SK-N-SH treated with all-trans-retinoic acid at 6 μM for 48 hours (cell line): ENCODE results near the gene HEATR5B.

Experiments used
- ISL1 ChIP-seq: fragments of 250-450 bp; sonication (Bioruptor Pico); IDR thresholded peaks from 2 replicates; pipeline ENCODE4 v2.1.2; 2022; ENCODE audit warnings: mild to moderate bottlenecking, moderate library complexity
- OSR1 ChIP-seq: fragments of 250-450 bp; sonication (Bioruptor Pico); IDR thresholded peaks from 2 replicates; pipeline ENCODE4 v1.8.0; 2022; ENCODE audit warnings: moderate library complexity, mild to moderate bottlenecking, inconsistent platforms
- POU6F1 ChIP-seq: fragments of 250-450 bp; sonication (Bioruptor Pico); IDR thresholded peaks from 2 replicates; pipeline ENCODE4 v1.8.0; 2021; ENCODE audit warnings: low read depth, mild to moderate bottlenecking, moderate library complexity, borderline replicate concordance
- PPARA ChIP-seq: fragments of 250-450 bp; sonication (Bioruptor Pico); IDR thresholded peaks from 2 replicates; pipeline ENCODE4 v1.5.0; 2020; ENCODE audit warnings: mild to moderate bottlenecking, borderline replicate concordance
- TOX ChIP-seq: fragments of 250-450 bp; sonication (Bioruptor Pico); IDR thresholded peaks from 2 replicates; pipeline ENCODE4 v1.8.0; 2021; ENCODE audit warnings: mild to moderate bottlenecking, moderate library complexity, borderline replicate concordance
- ZC3H10 ChIP-seq: fragments of 250-450 bp; sonication (Bioruptor Pico); IDR thresholded peaks from 2 replicates; pipeline ENCODE4 v1.5.1; 2021; ENCODE audit warnings: mild to moderate bottlenecking, moderate library complexity
- ZFP3 ChIP-seq: fragments of 250-450 bp; sonication (Bioruptor Pico); IDR thresholded peaks from 2 replicates; pipeline ENCODE4 v1.5.0; 2020; ENCODE audit warnings: mild to moderate bottlenecking, moderate library complexity

DNA sequence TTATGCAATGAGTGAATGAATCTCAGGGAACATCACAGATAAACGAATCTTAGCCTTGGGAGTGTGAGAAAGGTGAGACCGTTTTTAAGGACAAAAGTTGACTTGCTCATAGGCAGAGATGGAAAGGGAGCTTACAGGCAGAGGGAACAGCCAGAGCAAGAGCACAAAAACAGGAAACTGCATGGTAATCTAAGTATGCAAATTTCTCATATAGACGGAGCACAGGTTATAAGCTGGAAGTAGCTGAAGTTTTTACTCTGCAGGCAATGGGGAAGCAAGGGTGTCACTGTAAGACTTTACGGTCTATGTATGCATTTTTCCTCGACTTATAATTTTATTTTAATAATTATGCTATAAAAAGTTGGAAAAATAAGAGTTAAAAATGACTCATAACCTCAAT is 73.0 kb downstream of the HEATR5B start:
- TF ChIP-seq PPARA (CRISPR knock-in tag): no peak
- TF ChIP-seq ZFP3: no peak
- TF ChIP-seq POU6F1 (CRISPR knock-in tag): no peak
- TF ChIP-seq ISL1 (CRISPR knock-in tag): no peak
- no peak for TF ChIP-seq TOX
- TF ChIP-seq OSR1: no peak
- no peak for TF ChIP-seq ZC3H10
